ENCODE results near the gene ZNF273.

Gene ZNF273

DNA sequence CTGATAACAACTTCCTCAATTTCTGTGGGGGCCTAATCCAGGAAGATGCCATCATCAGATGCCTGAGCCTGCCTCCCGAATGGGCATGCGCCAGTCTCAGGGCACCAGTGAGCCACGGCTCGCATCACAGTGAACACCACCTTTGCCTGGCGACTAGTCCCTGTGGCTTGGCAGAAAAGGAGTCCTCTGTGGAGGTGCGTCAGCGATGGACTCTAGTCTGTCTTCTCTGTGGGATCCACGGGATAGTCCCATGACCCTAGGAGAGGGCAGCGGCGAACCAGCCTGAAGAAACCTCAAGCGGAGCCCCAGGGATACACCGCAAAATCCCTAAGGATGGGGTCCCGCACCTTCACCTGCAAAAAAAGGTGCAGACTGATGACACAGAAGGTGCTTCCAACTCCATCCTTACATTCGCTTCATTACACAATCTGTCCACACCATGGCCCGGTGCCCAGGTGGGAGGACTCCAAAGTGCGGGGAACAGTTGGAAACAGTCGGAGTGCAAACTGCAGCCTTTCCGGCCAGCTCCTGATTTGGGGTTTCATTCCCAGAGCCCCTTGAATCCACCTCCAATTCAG is 35.1 kb upstream of the ZNF273 start:
- Histone ChIP-seq H3K27ac (no peak overlapping the region), H3K4me3 (ENCODE audit: low read depth, low read length) (no peak overlapping the region), H3K27me3 (replicated peaks) (no peaks in the 10 kb centered on the region), H3K36me3 (replicated peaks) (no peaks in the 10 kb centered on the region)
- DNase-seq = no peak
- TF ChIP-seq, protein P1, sequence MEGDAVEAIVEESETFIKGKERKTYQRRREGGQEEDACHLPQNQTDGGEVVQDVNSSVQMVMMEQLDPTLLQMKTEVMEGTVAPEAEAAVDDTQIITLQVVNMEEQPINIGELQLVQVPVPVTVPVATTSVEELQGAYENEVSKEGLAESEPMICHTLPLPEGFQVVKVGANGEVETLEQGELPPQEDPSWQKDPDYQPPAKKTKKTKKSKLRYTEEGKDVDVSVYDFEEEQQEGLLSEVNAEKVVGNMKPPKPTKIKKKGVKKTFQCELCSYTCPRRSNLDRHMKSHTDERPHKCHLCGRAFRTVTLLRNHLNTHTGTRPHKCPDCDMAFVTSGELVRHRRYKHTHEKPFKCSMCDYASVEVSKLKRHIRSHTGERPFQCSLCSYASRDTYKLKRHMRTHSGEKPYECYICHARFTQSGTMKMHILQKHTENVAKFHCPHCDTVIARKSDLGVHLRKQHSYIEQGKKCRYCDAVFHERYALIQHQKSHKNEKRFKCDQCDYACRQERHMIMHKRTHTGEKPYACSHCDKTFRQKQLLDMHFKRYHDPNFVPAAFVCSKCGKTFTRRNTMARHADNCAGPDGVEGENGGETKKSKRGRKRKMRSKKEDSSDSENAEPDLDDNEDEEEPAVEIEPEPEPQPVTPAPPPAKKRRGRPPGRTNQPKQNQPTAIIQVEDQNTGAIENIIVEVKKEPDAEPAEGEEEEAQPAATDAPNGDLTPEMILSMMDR (IDR thresholded peaks at IDR 0.05; ENCODE audit: low read depth, low read length, missing control alignments) = no peak
- in situ Hi-C loops (cut with HindIII; ENCODE audit: low pct_ligation_motif_present, low sequenced_read_pairs) = no loop called here

GRCh38 chr7:64868499-64868898 is 34.6 kb upstream of the ZNF273 start:
- no peak for DNase-seq
- TF ChIP-seq, protein P1 (IDR thresholded peaks at IDR 0.05; ENCODE audit: low read depth, low read length, missing control alignments) = no peak
- Histone ChIP-seq H3K27ac (no peak overlapping the region), H3K36me3 (replicated peaks) (no peaks in the 10 kb centered on the region), H3K27me3 (replicated peaks) (no peaks in the 10 kb centered on the region), H3K4me3 (ENCODE audit: low read depth, low read length) (no peak overlapping the region)
- in situ Hi-C loops (cut with HindIII; ENCODE audit: low pct_ligation_motif_present, low sequenced_read_pairs) = no loop called here

DNA sequence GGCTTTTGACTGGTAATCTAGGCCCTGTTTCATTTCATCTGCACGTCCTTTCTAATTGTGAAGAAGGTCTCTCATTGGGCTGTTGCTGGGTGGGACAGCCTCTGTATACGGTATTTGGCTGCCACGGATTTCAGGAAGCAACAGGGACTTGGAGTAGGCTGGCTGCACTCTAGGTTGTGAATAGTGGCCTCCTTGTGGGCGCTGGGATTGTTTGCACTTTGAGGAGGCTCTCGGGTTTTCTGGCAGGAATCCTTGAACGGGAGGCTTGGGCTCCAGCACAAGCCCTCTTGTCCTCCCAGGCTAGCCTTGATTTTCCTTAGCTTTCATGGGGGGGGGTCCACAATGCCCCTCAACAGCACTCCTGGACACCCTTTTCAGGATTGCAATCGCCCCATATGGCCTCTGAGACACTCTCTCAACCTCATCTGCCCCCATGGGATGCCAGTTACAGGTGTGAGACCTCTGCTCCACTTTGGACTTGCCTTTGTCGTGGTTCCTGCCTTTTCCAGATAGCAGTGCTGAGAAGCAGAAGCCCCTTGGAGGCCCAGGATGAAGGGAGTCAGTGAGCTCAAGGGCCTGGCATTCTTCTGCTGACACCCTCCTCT is 33.9 kb upstream of the ZNF273 start:
- TF ChIP-seq, protein P1 (IDR thresholded peaks at IDR 0.05; ENCODE audit: low read depth, low read length, missing control alignments) = no peak
- Histone ChIP-seq H3K4me3 (ENCODE audit: low read depth, low read length) (no peak overlapping the region), H3K27me3 (replicated peaks) (no peaks in the 10 kb centered on the region), H3K27ac (no peak overlapping the region), H3K36me3 (replicated peaks) (no peaks in the 10 kb centered on the region)
- no peak for DNase-seq
- in situ Hi-C loops (cut with HindIII; ENCODE audit: low pct_ligation_motif_present, low sequenced_read_pairs) = no loop called here

- H3K27ac ChIP-seq = no peak overlapping the region
- H3K27me3 ChIP-seq (replicated peaks) = no peaks in the 10 kb centered on the region
- DNase-seq = no peak
- no peak overlapping the region for H3K4me3 ChIP-seq (ENCODE audit: low read depth, low read length)
- no peaks in the 10 kb centered on the region for H3K36me3 ChIP-seq (replicated peaks)
- TF ChIP-seq, protein P1 (IDR thresholded peaks at IDR 0.05; ENCODE audit: low read depth, low read length, missing control alignments) = no peak
- in situ Hi-C loops (cut with HindIII; ENCODE audit: low pct_ligation_motif_present, low sequenced_read_pairs) = no loop called here
These were observed 33.0 kb upstream of the ZNF273 start for GRCh38 chr7:64869912-64870562.

GRCh38 chr7:64870656-64871055 is 32.4 kb upstream of the ZNF273 start:
- H3K27ac ChIP-seq = no peak overlapping the region
- in situ Hi-C loops (cut with HindIII; ENCODE audit: low pct_ligation_motif_present, low sequenced_read_pairs) = no loop called here
- no peak for DNase-seq
- TF ChIP-seq, protein P1 (IDR thresholded peaks at IDR 0.05; ENCODE audit: low read depth, low read length, missing control alignments) = no peak
- no peaks in the 10 kb centered on the region for H3K27me3 ChIP-seq (replicated peaks)
- no peak overlapping the region for H3K4me3 ChIP-seq (ENCODE audit: low read depth, low read length)
- H3K36me3 ChIP-seq (replicated peaks) = no peaks in the 10 kb centered on the region

Measured in brain microvascular endothelial cell (primary cell).